K562 (cell line): ENCODE measurements around the gene OR7A17. TPM values are rescaled to one million over a fixed set of nuclear protein-coding genes. Genes with fewer than 3 reads are reported as not detected.

Source experiments
- ATAC-seq: fragments of 200-7000 bp; cut with Tn5 transposase; 3 replicates; pipeline ENCODE4 v1.9.1; 2020; ENCODE audit warnings: moderate library complexity
- BruUV-seq: library from RNA; stranded (reverse); fragments of 400-500 nt; replicated peaks from 2 replicates; lab custom pipeline; 2021; lab: Mats Ljungman, UMichigan
- CTCF ChIA-PET: fragments of 300-600 bp; formaldehyde crosslinking; extraction: SDS; loops from one replicate; lab custom pipeline; 2021; ENCODE audit warnings: low intra/inter-chr PET ratio; lab: Yijun Ruan, JAX
- POLR2A ChIA-PET: fragments of 300-600, 350-650 bp; sonication (Branson Sonifier 250); formaldehyde crosslinking; extraction: SDS; loops from one replicate; lab custom pipeline; 2021; ENCODE audit warnings: antibody characterized with exemption, inconsistent platforms; lab: Yijun Ruan, JAX
- DNase-seq, 4 experiments: peaks; one replicate each; pipeline versions ENCODE4 v3.0.0 to v3.0.0-alpha.2; 2011 to 2018; ENCODE audit warnings: low spot score in 3 of 4, mixed read lengths in 3 of 4; ENCODE audit errors: extremely low read depth in 1 of 4
- FAIRE-seq: peaks from 2 replicates; lab custom pipeline; 2011; peaks lifted over from hg19 to GRCh38; lab: Jason Lieb, UNC
- H2AFZ ChIP-seq: 2 replicates; pipeline ENCODE4 v1.6.0; 2011; ENCODE audit warnings: low read depth, low read length, control low read depth, inconsistent platforms
- H3K27ac ChIP-seq: fragments of 200-600 bp; 3 replicates; pipeline ENCODE4 v1.8.0; 2011; ENCODE audit warnings: low read depth, mild to moderate bottlenecking, control low read depth, inconsistent platforms, low read length, moderate library complexity, mixed read lengths; ENCODE audit errors: extremely low read depth
- H3K27me3 ChIP-seq, 2 experiments: fragments of 300-600 bp in 1 of 2; 2 replicates in 1 of 2; 3 replicates in 1 of 2; pipeline versions ENCODE4 v1.6.0 to v1.8.0; 2011; ENCODE audit warnings: inconsistent platforms in 2 of 2, low read length in 2 of 2, mild to moderate bottlenecking in 1 of 2, mixed read lengths in 1 of 2, moderate library complexity in 1 of 2; ENCODE audit not compliant: control insufficient read depth in 2 of 2, insufficient read depth in 2 of 2
- H3K36me3 ChIP-seq: fragments of 300-600 bp; 3 replicates; pipeline ENCODE4 v1.8.0; 2011; ENCODE audit warnings: mild to moderate bottlenecking, low read length, inconsistent platforms; ENCODE audit not compliant: control insufficient read depth, insufficient read depth
- H3K4me1 ChIP-seq, 2 experiments: fragments of 200-600 bp in 1 of 2; replicated peaks in 1 of 2; 2 replicates in 1 of 2; 3 replicates in 1 of 2; pipeline versions ENCODE4 v1.5.1 to v1.8.0; 2011; ENCODE audit warnings: inconsistent platforms in 2 of 2, low read length in 2 of 2, mild to moderate bottlenecking in 1 of 2, mixed read lengths in 1 of 2, moderate library complexity in 1 of 2; ENCODE audit not compliant: control insufficient read depth in 2 of 2, insufficient read depth in 2 of 2
- H3K4me2 ChIP-seq: 2 replicates; pipeline ENCODE4 v1.6.1; 2011; ENCODE audit warnings: low read length, control low read depth, inconsistent platforms, mixed read lengths; ENCODE audit not compliant: insufficient read depth
- H3K4me3 ChIP-seq: fragments of 200-600 bp; sonication (generic), shearing (Covaris generic); 2 replicates; pipeline ENCODE4 v1.5.1; 2016; ENCODE audit warnings: control low read depth, inconsistent platforms
- H3K79me2 ChIP-seq: fragments of 200-600 bp; 3 replicates; pipeline ENCODE4 v1.8.0; 2011; ENCODE audit warnings: low read length, inconsistent platforms; ENCODE audit not compliant: control insufficient read depth, insufficient read depth
- H3K9ac ChIP-seq, 2 experiments: 2 replicates each; pipeline versions ENCODE4 v1.6.0 to v1.6.1; 2011; ENCODE audit warnings: low read depth in 2 of 2, low read length in 2 of 2, control low read depth in 1 of 2, inconsistent platforms in 1 of 2, mild to moderate bottlenecking in 1 of 2, mixed read lengths in 1 of 2; ENCODE audit not compliant: insufficient read depth in 1 of 2
- H3K9me1 ChIP-seq: one replicate; pipeline ENCODE4 v1.6.0; 2011; ENCODE audit warnings: inconsistent platforms, mild to moderate bottlenecking, low read length, moderate library complexity; ENCODE audit not compliant: control insufficient read depth, insufficient read depth
- H3K9me3 ChIP-seq: replicated peaks from 2 replicates; pipeline ENCODE4 v1.5.1; 2011; ENCODE audit warnings: low read depth, low read length, inconsistent platforms; ENCODE audit not compliant: control insufficient read depth, insufficient read depth
- H4K20me1 ChIP-seq: replicated peaks from 2 replicates; pipeline ENCODE4 v1.6.1; 2011; ENCODE audit warnings: low read length, inconsistent platforms, mixed read lengths; ENCODE audit not compliant: control insufficient read depth, insufficient read depth
- BDP1 ChIP-seq: IDR thresholded peaks from 3 replicates; pipeline ENCODE4 v1.6.1; 2011; ENCODE audit not compliant: insufficient read length, insufficient read depth
- BHLHE40 ChIP-seq: IDR thresholded peaks from 2 replicates; pipeline ENCODE4 v1.6.1; 2011; ENCODE audit warnings: low read length, improper control_type of control experiment
- CC2D1A ChIP-seq: fragments of 450-650 bp; IDR thresholded peaks from 2 replicates; pipeline ENCODE4 v1.6.1; 2017; ENCODE audit warnings: mild to moderate bottlenecking
- ETV6 ChIP-seq, 3 experiments: fragments of 150-350 bp in 1 of 3; sonication (generic) in 1 of 3; formaldehyde crosslinking in 1 of 3; IDR thresholded peaks; 2 replicates each; pipeline versions ENCODE4 v1.6.1 to v1.8.0; 2014 to 2022; ENCODE audit warnings: borderline replicate concordance in 2 of 3, low read depth in 2 of 3, antibody characterized with exemption in 1 of 3, low read length in 1 of 3, mild to moderate bottlenecking in 1 of 3, missing genetic modification reagents in 1 of 3
- FIP1L1 ChIP-seq: fragments of 200-400 bp; formaldehyde crosslinking; IDR thresholded peaks from 2 replicates; pipeline ENCODE4 v1.6.1; 2018; ENCODE audit warnings: mild to moderate bottlenecking, low read depth, low read length; ENCODE audit not compliant: poor library complexity, severe bottlenecking
- FOSL1 ChIP-seq: fragments of 200-800 bp; sonication (Bioruptor generic); conservative IDR thresholded peaks from 2 replicates; pipeline ENCODE4 v1.6.1; 2016; ENCODE audit warnings: missing genetic modification characterization, missing compliant biosample characterization
- HDGF ChIP-seq: fragments of 450-650 bp; IDR thresholded peaks from 2 replicates; pipeline ENCODE4 v1.6.1; 2016
- NFXL1 ChIP-seq: fragments of 450-650 bp; formaldehyde crosslinking; IDR thresholded peaks from 2 replicates; pipeline ENCODE4 v1.4.0; 2021; ENCODE audit warnings: mild to moderate bottlenecking
- SIN3A ChIP-seq, 2 experiments: fragments of 150-350 bp in 1 of 2; IDR thresholded peaks; 2 replicates each; pipeline ENCODE4 v1.6.1; 2011 to 2016; ENCODE audit warnings: borderline replicate concordance in 2 of 2, low read depth in 2 of 2, low read length in 2 of 2, mild to moderate bottlenecking in 2 of 2, moderate library complexity in 2 of 2; ENCODE audit not compliant: control insufficient read depth in 1 of 2
- STAT5A ChIP-seq: IDR thresholded peaks from 2 replicates; pipeline ENCODE4 v1.6.1; 2012; ENCODE audit warnings: low read length, inconsistent platforms, borderline replicate concordance
- TAF7 ChIP-seq: fragments of 450-650 bp; IDR thresholded peaks from 2 replicates; pipeline ENCODE4 v1.6.1; 2016; ENCODE audit warnings: missing genetic modification characterization, missing compliant biosample characterization
- ZNF121 ChIP-seq: sonication (generic); formaldehyde crosslinking; conservative IDR thresholded peaks from 2 replicates; pipeline ENCODE4 v1.8.0; 2022; ENCODE audit warnings: missing genetic modification reagents
- ZNF695 ChIP-seq: fragments of 450-650 bp; formaldehyde crosslinking; IDR thresholded peaks from 2 replicates; pipeline ENCODE4 v1.4.0; 2020; ENCODE audit warnings: mild to moderate bottlenecking, moderate library complexity
- WGBS: fragments of 100-300 bp; shearing (Covaris generic); methylation state at CpG from one replicate; pipeline ENCODE4 v1.1.6; 2016; ENCODE audit warnings: low coverage, mixed read lengths; ENCODE audit not compliant: insufficient coverage; ENCODE audit errors: missing lambda C conversion rate; 5-methylcytosine and 5-hydroxymethylcytosine counted together
- in situ Hi-C: fragments of 300-500 bp; cut with MboI; formaldehyde crosslinking; loops from 4 replicates; pipeline ENCODE4 v1.15.0; 2018; ENCODE audit warnings: inconsistent platforms, mixed read lengths
- intact Hi-C: fragments of 100-400 bp; cut with micrococcal nuclease; formaldehyde crosslinking; loops from 2 replicates; pipeline ENCODE4 v1.14.2; 2022
- polyA plus RNA-seq, 8 experiments: library from polyadenylated mRNA; depleted of rRNA in 4 of 8; stranded (reverse) in 5 of 8; unstranded in 3 of 8; fragments of >200 nt; fragmentation: Nextera tagmentation in 2 of 8; fragmentation: Illumina TruSeq in 1 of 8; extraction: Ambion mirVana in 2 of 8; extraction: Trizol in 1 of 8; gene quantifications; 2 replicates each; pipeline versions ENCODE4 v1.2.1 to v1.2.3, GENCODE V29; 2011 to 2014; ENCODE audit warnings: inconsistent platforms in 1 of 8, missing spikeins in 1 of 8
- total RNA-seq, 7 experiments: library from RNA; depleted of rRNA in 6 of 7; stranded (reverse); fragments of >200 nt in 6 of 7; fragmentation: Illumina TruSeq in 2 of 7; extraction: Trizol in 2 of 7; gene quantifications; 2 replicates each; pipeline versions ENCODE4 v1.2.1 to v1.2.3, GENCODE V29; 2011 to 2021; ENCODE audit warnings: low replicate concordance in 1 of 7
- TF ChIP-seq, protein P1 (sequence below), 2 experiments: fragments of 450-650 bp in 1 of 2; IDR thresholded peaks; 2 replicates each; pipeline ENCODE4 v1.6.1; 2011 to 2017; ENCODE audit warnings: low read depth in 2 of 2, antibody characterized with exemption in 1 of 2, borderline replicate concordance in 1 of 2, low read length in 1 of 2, mild to moderate bottlenecking in 1 of 2, mixed read lengths in 1 of 2; ENCODE audit not compliant: control insufficient read depth in 1 of 2
- TF ChIP-seq, protein P2 (sequence below): IDR thresholded peaks from 2 replicates; pipeline ENCODE4 v1.6.1; 2011; ENCODE audit warnings: borderline replicate concordance, low read depth, mild to moderate bottlenecking, moderate library complexity, low read length; ENCODE audit not compliant: insufficient read depth, poor library complexity, severe bottlenecking

OR7A17 gene
- total and polyA plus RNA-seq, 9 of the 15 experiments (the other 6 are each of a cell fraction or from before 2014, with no cell fraction given), result not detected

GRCh38 chr19:14835011-14835410 lies 50.9 kb downstream of the OR7A17 start, which contains the start of the genes OR7A5 and OR7C1 (continued):
- TF ChIP-seq SIN3A (IDR thresholded peaks at IDR 0.05; ENCODE audit: borderline replicate concordance in 2 of 2, control insufficient read depth in 1 of 2, low read depth in 2 of 2, low read length in 2 of 2), result no peak
- no peak for TF ChIP-seq CC2D1A
- no peak for TF ChIP-seq ETV6 (IDR thresholded peaks at IDR 0.05; ENCODE audit: borderline replicate concordance in 1 of 2, low read depth in 2 of 2, low read length in 1 of 2)
- no peak for TF ChIP-seq ETV6 (CRISPR knock-in tag; IDR thresholded peaks at IDR 0.05; ENCODE audit: borderline replicate concordance)
- TF ChIP-seq HDGF, result no peak
- no peak for TF ChIP-seq NFXL1 (CRISPR knock-in tag)
- TF ChIP-seq TAF7 (tag), result no peak
- TF ChIP-seq, protein P1, sequence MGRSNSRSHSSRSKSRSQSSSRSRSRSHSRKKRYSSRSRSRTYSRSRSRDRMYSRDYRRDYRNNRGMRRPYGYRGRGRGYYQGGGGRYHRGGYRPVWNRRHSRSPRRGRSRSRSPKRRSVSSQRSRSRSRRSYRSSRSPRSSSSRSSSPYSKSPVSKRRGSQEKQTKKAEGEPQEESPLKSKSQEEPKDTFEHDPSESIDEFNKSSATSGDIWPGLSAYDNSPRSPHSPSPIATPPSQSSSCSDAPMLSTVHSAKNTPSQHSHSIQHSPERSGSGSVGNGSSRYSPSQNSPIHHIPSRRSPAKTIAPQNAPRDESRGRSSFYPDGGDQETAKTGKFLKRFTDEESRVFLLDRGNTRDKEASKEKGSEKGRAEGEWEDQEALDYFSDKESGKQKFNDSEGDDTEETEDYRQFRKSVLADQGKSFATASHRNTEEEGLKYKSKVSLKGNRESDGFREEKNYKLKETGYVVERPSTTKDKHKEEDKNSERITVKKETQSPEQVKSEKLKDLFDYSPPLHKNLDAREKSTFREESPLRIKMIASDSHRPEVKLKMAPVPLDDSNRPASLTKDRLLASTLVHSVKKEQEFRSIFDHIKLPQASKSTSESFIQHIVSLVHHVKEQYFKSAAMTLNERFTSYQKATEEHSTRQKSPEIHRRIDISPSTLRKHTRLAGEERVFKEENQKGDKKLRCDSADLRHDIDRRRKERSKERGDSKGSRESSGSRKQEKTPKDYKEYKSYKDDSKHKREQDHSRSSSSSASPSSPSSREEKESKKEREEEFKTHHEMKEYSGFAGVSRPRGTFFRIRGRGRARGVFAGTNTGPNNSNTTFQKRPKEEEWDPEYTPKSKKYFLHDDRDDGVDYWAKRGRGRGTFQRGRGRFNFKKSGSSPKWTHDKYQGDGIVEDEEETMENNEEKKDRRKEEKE (IDR thresholded peaks at IDR 0.05; ENCODE audit: borderline replicate concordance in 1 of 2, control insufficient read depth in 1 of 2, low read depth in 2 of 2, low read length in 1 of 2), result no peak

- ATAC-seq (no peak), FAIRE-seq (no peak), DNase-seq (peak in 1 of 4 experiments; percentile 38)
- intact Hi-C loops (no loop called here), in situ Hi-C loops (no loop called here)
- H3K9me3 ChIP-seq, result no peaks in the 10 kb centered on the region
- H3K79me2 ChIP-seq, result no peaks in the 10 kb centered on the region
- no peak overlapping the region for H3K4me3 ChIP-seq
- ChIA-PET POLR2A (no interaction called here), CTCF (no interaction called here)
- no peaks in the 10 kb centered on the region for H3K36me3 ChIP-seq
- H3K27ac ChIP-seq, result no peak overlapping the region
- no peaks in the 10 kb centered on the region for H4K20me1 ChIP-seq
- H3K4me2 ChIP-seq, result no peak overlapping the region
- WGBS, result 0% methylated on average over 4 of the region's 4 CpGs
- H3K9me1 ChIP-seq, result no peaks in the 10 kb centered on the region
- peaks cover 9 to 20% of the 10 kb centered on the region in 2 experiments; a peak in 4 of 5 replicates for H3K27me3 ChIP-seq
- peaks cover 0 to 3% of the 10 kb centered on the region in 2 experiments; a peak in 3 of 5 replicates for H3K4me1 ChIP-seq
- BruUV-seq, result no TSS peak
- H3K9ac ChIP-seq, result no peak overlapping the region
- H2AFZ ChIP-seq, result no peak overlapping the region
- no peak for TF ChIP-seq SIN3A (IDR thresholded peaks at IDR 0.05; ENCODE audit: borderline replicate concordance in 2 of 2, control insufficient read depth in 1 of 2, low read depth in 2 of 2, low read length in 2 of 2)
- no peak for TF ChIP-seq STAT5A
- peak; percentile 93 for TF ChIP-seq FOSL1
- no peak for TF ChIP-seq FIP1L1
- TF ChIP-seq, protein P2, sequence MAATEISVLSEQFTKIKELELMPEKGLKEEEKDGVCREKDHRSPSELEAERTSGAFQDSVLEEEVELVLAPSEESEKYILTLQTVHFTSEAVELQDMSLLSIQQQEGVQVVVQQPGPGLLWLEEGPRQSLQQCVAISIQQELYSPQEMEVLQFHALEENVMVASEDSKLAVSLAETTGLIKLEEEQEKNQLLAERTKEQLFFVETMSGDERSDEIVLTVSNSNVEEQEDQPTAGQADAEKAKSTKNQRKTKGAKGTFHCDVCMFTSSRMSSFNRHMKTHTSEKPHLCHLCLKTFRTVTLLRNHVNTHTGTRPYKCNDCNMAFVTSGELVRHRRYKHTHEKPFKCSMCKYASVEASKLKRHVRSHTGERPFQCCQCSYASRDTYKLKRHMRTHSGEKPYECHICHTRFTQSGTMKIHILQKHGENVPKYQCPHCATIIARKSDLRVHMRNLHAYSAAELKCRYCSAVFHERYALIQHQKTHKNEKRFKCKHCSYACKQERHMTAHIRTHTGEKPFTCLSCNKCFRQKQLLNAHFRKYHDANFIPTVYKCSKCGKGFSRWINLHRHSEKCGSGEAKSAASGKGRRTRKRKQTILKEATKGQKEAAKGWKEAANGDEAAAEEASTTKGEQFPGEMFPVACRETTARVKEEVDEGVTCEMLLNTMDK, result no peak
- no peak for TF ChIP-seq ZNF121 (CRISPR knock-in tag)
- no peak for TF ChIP-seq ZNF695
- peak; percentile 78 for TF ChIP-seq BHLHE40
- TF ChIP-seq BDP1, result no peak
These were observed 55.2 kb downstream of the OR7A17 start for GRCh38 chr19:14830702-14831101.
